Trophoblast cell (in vitro differentiated cells and primary cell): ENCODE data around the gene PEA15.

Source experiments
- DNase-seq, 2 donors: peaks; one replicate each; pipeline ENCODE4 v3.0.0-alpha.2; 2016
- H2AFZ ChIP-seq: 2 replicates; pipeline ENCODE4 v1.6.1; 2013; ENCODE audit warnings: low read length, moderate library complexity, mild to moderate bottlenecking; ENCODE audit not compliant: insufficient read depth, poor library complexity
- H2AK5ac ChIP-seq: 2 replicates; pipeline ENCODE4 v1.6.1; 2013; ENCODE audit warnings: mild to moderate bottlenecking, low read length
- H2BK120ac ChIP-seq: 2 replicates; pipeline ENCODE4 v1.6.1; 2013; ENCODE audit warnings: low read length, mild to moderate bottlenecking, moderate library complexity; ENCODE audit not compliant: insufficient read depth, poor library complexity
- H2BK12ac ChIP-seq: 2 replicates; pipeline ENCODE4 v1.6.1; 2013; ENCODE audit warnings: mild to moderate bottlenecking, low read length, moderate library complexity
- H2BK5ac ChIP-seq: 2 replicates; pipeline ENCODE4 v1.6.1; 2013; ENCODE audit warnings: low read length, low read depth, moderate library complexity, mild to moderate bottlenecking; ENCODE audit not compliant: poor library complexity
- H3K14ac ChIP-seq: 2 replicates; pipeline ENCODE4 v1.6.1; 2013; ENCODE audit warnings: mild to moderate bottlenecking, low read length
- H3K18ac ChIP-seq: 2 replicates; pipeline ENCODE4 v1.6.1; 2013; ENCODE audit warnings: mild to moderate bottlenecking, low read length
- H3K23ac ChIP-seq: 2 replicates; pipeline ENCODE4 v1.6.1; 2013; ENCODE audit warnings: low read length
- H3K27ac ChIP-seq: 2 replicates; pipeline ENCODE4 v1.5.1; 2013; ENCODE audit warnings: low read depth, mild to moderate bottlenecking, inconsistent platforms, low read length, moderate library complexity
- H3K27me3 ChIP-seq: 2 replicates; pipeline ENCODE4 v1.6.1; 2013; ENCODE audit warnings: inconsistent platforms, mild to moderate bottlenecking, low read length, moderate library complexity; ENCODE audit not compliant: insufficient read depth
- H3K36me3 ChIP-seq, 2 experiments: 1 replicate in 1 of 2; 2 replicates in 1 of 2; pipeline ENCODE4 v1.6.1; 2013; ENCODE audit warnings: low read length in 2 of 2, mild to moderate bottlenecking in 2 of 2, moderate library complexity in 1 of 2; ENCODE audit not compliant: insufficient read depth in 2 of 2, control insufficient read depth in 1 of 2
- H3K4ac ChIP-seq: 2 replicates; pipeline ENCODE4 v1.6.1; 2013; ENCODE audit warnings: low read depth, mild to moderate bottlenecking, low read length, moderate library complexity
- H3K4me1 ChIP-seq, 2 experiments: 1 replicate in 1 of 2; 2 replicates in 1 of 2; pipeline ENCODE4 v1.6.1; 2013; ENCODE audit warnings: low read length in 2 of 2, mild to moderate bottlenecking in 2 of 2, moderate library complexity in 1 of 2; ENCODE audit not compliant: insufficient read depth in 2 of 2, control insufficient read depth in 1 of 2
- H3K4me2 ChIP-seq: 2 replicates; pipeline ENCODE4 v1.6.1; 2013; ENCODE audit warnings: inconsistent platforms, mild to moderate bottlenecking, low read length, moderate library complexity
- H3K4me3 ChIP-seq: 2 replicates; pipeline ENCODE4 v1.5.1; 2013; ENCODE audit warnings: mild to moderate bottlenecking, low read depth, low read length, inconsistent platforms
- H3K79me1 ChIP-seq: one replicate; pipeline ENCODE4 v1.6.1; 2013; ENCODE audit warnings: low read length
- H3K79me2 ChIP-seq: 2 replicates; pipeline ENCODE4 v1.6.1; 2013; ENCODE audit warnings: low read length, mild to moderate bottlenecking; ENCODE audit not compliant: control insufficient read depth, insufficient read depth, poor library complexity
- H3K9ac ChIP-seq: 2 replicates; pipeline ENCODE4 v1.6.1; 2013; ENCODE audit warnings: mild to moderate bottlenecking, low read length
- H3K9me3 ChIP-seq: 2 replicates; pipeline ENCODE4 v1.6.1; 2013; ENCODE audit warnings: low read depth, mild to moderate bottlenecking, control low read depth, inconsistent platforms, low read length; ENCODE audit not compliant: insufficient read depth
- H4K12ac ChIP-seq: 2 replicates; pipeline ENCODE4 v1.6.1; 2013; ENCODE audit warnings: low read depth, mild to moderate bottlenecking, low read length, moderate library complexity
- H4K8ac ChIP-seq: 2 replicates; pipeline ENCODE4 v1.6.1; 2013; ENCODE audit warnings: low read depth, mild to moderate bottlenecking, low read length, moderate library complexity
- H4K91ac ChIP-seq: one replicate; pipeline ENCODE4 v1.6.1; 2013; ENCODE audit warnings: low read depth, mild to moderate bottlenecking, low read length, moderate library complexity
- WGBS: extraction: QIAGEN DNeasy Blood & Tissue Kit; methylation state at CpG from one replicate; pipeline ENCODE4 v1.1.7; 2013; ENCODE audit warnings: missing lambda C conversion rate; ENCODE audit not compliant: insufficient read length, insufficient coverage; ENCODE audit errors: extremely low coverage; 5-methylcytosine and 5-hydroxymethylcytosine counted together

Gene PEA15

GRCh38 chr1:160256396-160257046 lies 51.3 kb downstream of the PEA15 start:
- Histone ChIP-seq H4K91ac (no peak overlapping the region), H3K4ac (no peak overlapping the region), H2AK5ac (no peak overlapping the region), H3K18ac (no peak overlapping the region), H2BK120ac (no peak overlapping the region), H3K27me3 (no peaks in the 10 kb centered on the region), H2BK12ac (no peak overlapping the region), H3K9me3 (no peaks in the 10 kb centered on the region), H4K8ac (no peak overlapping the region), H3K23ac (no peak overlapping the region), H3K4me3 (no peak overlapping the region), H4K12ac (no peak overlapping the region), H3K79me1 (no peaks in the 10 kb centered on the region), H2AFZ (no peak overlapping the region), H3K27ac (no peak overlapping the region), H3K36me3 (peaks cover 5 to 7% of the 10 kb centered on the region in 2 experiments), H3K4me1 (no peaks in the 10 kb centered on the region), H2BK5ac (no peak overlapping the region), H3K79me2 (no peaks in the 10 kb centered on the region), H3K4me2 (no peak overlapping the region), H3K14ac (no peak overlapping the region), H3K9ac (no peak overlapping the region)
- DNase-seq = no peak
- WGBS = no CpG with 5 or more reads among the region's 3 CpGs

GRCh38 chr1:160257411-160258015 lies 52.3 kb downstream of the PEA15 start:
- no CpG with 5 or more reads among the region's 6 CpGs for WGBS
- Histone ChIP-seq H3K14ac (no peak overlapping the region), H3K4me2 (no peak overlapping the region), H3K23ac (no peak overlapping the region), H2BK120ac (no peak overlapping the region), H3K79me1 (peaks cover 6% of the 10 kb centered on the region), H2BK12ac (no peak overlapping the region), H3K4me3 (no peak overlapping the region), H3K79me2 (peaks cover 6% of the 10 kb centered on the region), H2AK5ac (no peak overlapping the region), H3K18ac (no peak overlapping the region), H4K12ac (no peak overlapping the region), H3K9me3 (no peaks in the 10 kb centered on the region), H3K27ac (no peak overlapping the region), H4K91ac (no peak overlapping the region), H3K36me3 (peaks cover 4 to 6% of the 10 kb centered on the region in 2 experiments), H3K27me3 (no peaks in the 10 kb centered on the region), H2AFZ (no peak overlapping the region), H3K9ac (no peak overlapping the region), H2BK5ac (no peak overlapping the region), H3K4me1 (no peaks in the 10 kb centered on the region), H4K8ac (no peak overlapping the region), H3K4ac (no peak overlapping the region)
- no peak for DNase-seq

- Histone ChIP-seq H3K79me1 (peaks cover 9% of the 10 kb centered on the region), H2AFZ (no peak overlapping the region), H3K23ac (no peak overlapping the region), H4K91ac (no peak overlapping the region), H3K14ac (no peak overlapping the region), H3K4me1 (no peaks in the 10 kb centered on the region), H3K27ac (no peak overlapping the region), H3K27me3 (no peaks in the 10 kb centered on the region), H3K4me3 (no peak overlapping the region), H3K4ac (no peak overlapping the region), H4K8ac (no peak overlapping the region), H3K79me2 (peaks cover 6% of the 10 kb centered on the region), H4K12ac (no peak overlapping the region), H3K36me3 (peaks cover 4 to 6% of the 10 kb centered on the region in 2 experiments), H2BK5ac (no peak overlapping the region), H2AK5ac (no peak overlapping the region), H3K18ac (no peak overlapping the region), H3K9ac (no peak overlapping the region), H2BK120ac (no peak overlapping the region), H3K4me2 (no peak overlapping the region), H2BK12ac (no peak overlapping the region), H3K9me3 (no peaks in the 10 kb centered on the region)
- no CpG with 5 or more reads among the region's 7 CpGs for WGBS
- DNase-seq = no peak
Measured at GRCh38 chr1:160258177-160258798, 53.1 kb downstream of the PEA15 start.

- Histone ChIP-seq H3K79me2 (peaks cover 6% of the 10 kb centered on the region), H3K27ac (no peak overlapping the region), H3K4me1 (no peaks in the 10 kb centered on the region), H2AFZ (no peak overlapping the region), H3K4me2 (peak overlapping the region; percentile 49), H3K79me1 (peaks cover 9% of the 10 kb centered on the region), H3K4me3 (no peak overlapping the region), H2AK5ac (no peak overlapping the region), H3K14ac (no peak overlapping the region), H3K9me3 (no peaks in the 10 kb centered on the region), H4K12ac (no peak overlapping the region), H4K91ac (no peak overlapping the region), H2BK12ac (no peak overlapping the region), H3K23ac (no peak overlapping the region), H3K18ac (no peak overlapping the region), H3K36me3 (no peaks in the 10 kb centered on the region), H3K9ac (no peak overlapping the region), H3K27me3 (no peaks in the 10 kb centered on the region), H2BK120ac (no peak overlapping the region), H3K4ac (peak overlapping the region; percentile 95), H2BK5ac (no peak overlapping the region), H4K8ac (no peak overlapping the region)
- no CpG with 5 or more reads among the region's 6 CpGs for WGBS
- DNase-seq = peak in 1 of 2 donors; percentile 12
Measured at GRCh38 chr1:160260406-160261382, 55.5 kb downstream of the PEA15 start.
